Stimulated activated naive CD8-positive, alpha-beta T cell treated with anti-CD3 and anti-CD28 coated beads, Interleukin-15, Interleukin-2, amounts not matched to agents 100 U/mL and 50 U/mL, for 24 hours (primary cell): ENCODE data around the gene REELD1.
A peak's percentile ranks its signal among the peaks of the same experiment; 100 is the strongest.

Experiments
- ATAC-seq: fragments of 150-1000 bp; cut with Tn5 transposase; one replicate; pipeline ENCODE4 v1.10.0; 2021
- DNase-seq: peaks from one replicate; pipeline ENCODE4 v3.0.0; 2021

Gene REELD1

DNA sequence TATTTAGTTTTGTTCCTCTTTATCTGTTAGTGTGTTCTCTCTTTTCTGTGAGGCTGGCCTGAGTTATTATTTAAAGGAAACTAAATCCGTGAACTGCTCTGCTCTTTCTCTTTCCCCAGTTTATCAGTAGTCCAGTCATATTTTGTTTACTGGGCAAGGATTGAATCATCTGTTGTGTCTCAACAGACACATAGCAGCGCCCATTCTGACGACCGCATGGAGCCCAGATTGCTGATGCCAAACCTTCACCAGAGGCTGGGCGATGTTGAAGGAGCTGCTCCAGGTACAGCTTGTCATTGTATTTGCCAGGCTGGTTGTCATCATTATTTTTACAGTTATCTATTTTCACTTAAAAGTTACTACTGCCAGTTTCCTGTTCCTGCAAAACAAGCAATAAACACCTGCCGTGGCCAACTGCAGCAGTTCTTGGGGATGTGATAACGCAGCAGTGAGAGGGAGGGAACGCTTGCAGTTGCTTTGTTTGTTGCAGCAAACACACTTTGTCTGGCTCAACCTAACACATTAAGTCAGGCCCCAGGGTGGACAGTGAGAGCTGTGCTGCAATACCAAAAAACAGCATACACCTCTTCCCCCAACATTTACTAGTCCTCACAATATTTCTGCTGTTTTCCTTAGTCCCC is 10.1 kb downstream of the REELD1 start:
- DNase-seq (no peak), ATAC-seq (no peak)

DNA sequence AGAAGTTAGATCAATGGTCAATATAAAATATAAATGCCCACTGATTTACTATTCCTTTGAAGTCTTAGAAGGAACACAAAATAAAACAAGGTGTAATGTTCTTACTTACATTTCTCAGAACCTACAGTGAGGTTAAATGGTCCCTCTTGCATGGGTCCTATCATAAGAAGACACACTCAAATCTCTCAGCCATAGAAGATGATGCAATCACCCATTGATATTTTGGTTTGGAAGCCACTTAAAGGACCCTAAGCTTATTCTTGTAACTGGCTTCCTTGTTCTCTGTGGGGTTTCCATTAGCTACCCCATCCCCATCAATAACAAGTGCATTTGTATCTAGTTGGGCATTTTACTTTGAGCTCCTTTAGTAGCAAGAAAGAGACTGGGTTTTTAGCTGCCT is 15.1 kb downstream of the REELD1 start:
- no peak for ATAC-seq
- no peak for DNase-seq

DNA sequence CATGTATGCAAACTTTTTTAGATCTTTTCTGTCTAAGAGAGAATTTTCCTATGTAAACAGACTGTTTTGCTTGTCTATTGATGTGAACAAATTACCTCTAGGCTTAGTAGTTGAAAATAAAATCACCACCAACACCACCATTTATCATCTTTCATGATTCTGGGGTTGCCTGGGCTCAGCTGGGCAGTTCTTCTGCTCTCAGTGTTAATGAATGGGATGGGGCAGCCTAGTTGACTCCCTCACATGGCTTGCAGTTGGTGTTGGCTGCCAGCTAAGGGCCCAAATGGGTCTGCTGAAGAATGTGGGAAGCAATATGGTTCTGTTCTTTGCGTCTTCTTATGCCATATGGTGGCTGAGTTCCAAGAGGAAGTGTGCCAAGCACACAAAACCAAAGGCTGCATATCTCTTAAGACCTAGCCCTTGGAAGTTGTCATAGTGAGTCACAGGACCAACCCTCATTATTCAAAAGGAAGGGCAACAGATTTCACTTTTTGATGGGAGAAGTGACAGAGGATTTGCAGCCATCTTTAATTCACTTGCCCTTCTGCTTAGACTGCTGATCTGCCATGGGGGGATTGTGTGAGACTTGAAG is 17.9 kb downstream of the REELD1 start:
- DNase-seq, result no peak
- ATAC-seq, result no peak

GRCh38 chr4:146235654-146236177 is 21.4 kb downstream of the REELD1 start:
- DNase-seq (no peak), ATAC-seq (no peak)

DNA sequence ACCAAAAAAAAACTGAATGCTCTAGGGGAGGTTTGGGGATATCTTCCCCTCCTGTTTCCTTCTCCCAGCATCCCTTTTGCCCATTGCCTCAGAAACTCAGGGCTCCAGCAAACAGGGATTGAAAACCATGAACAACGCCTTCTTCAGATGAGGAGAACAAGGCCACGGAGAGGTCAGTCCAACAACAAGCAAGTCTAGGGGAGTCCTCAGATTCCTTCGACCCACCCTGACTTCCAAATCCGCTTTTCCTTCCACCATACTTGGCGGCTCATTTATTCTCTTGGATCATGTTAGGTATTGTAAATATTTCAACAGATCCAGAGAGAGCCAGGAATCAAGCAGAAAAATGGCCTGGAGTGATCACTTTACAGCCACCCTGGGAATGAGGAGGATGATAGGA is 21.9 kb downstream of the REELD1 start:
- no peak for ATAC-seq
- DNase-seq, result no peak

GRCh38 chr4:146237092-146237491 is 22.8 kb downstream of the REELD1 start:
- DNase-seq (no peak), ATAC-seq (no peak)

DNA sequence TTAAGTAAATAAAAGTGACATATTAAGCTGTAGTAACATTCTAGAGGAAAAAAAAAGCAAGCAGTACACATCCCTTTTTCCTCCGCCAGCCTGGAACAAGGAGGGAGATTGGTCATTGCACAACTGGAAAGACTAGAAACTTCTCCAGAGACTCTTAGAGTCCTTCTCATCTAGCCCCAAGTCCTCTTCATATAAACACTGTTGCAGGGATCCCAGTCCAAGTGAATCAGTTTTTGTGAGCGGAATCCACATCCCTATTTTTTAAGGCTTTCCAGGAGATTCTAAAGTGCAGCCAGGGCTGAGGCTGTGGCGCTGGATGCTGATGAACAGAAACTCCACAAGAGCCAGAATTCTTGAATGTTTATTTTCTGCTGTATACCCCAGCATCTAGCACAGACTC is 23.8 kb downstream of the REELD1 start:
- DNase-seq (no peak), ATAC-seq (no peak)

- peak; percentile 84 for DNase-seq
- peak; percentile 75 for ATAC-seq
Measured at GRCh38 chr4:146243141-146243882, 29.0 kb downstream of the REELD1 start.

GRCh38 chr4:146243883-146244277 is 29.5 kb downstream of the REELD1 start:
- DNase-seq (no peak), ATAC-seq (no peak)

DNA sequence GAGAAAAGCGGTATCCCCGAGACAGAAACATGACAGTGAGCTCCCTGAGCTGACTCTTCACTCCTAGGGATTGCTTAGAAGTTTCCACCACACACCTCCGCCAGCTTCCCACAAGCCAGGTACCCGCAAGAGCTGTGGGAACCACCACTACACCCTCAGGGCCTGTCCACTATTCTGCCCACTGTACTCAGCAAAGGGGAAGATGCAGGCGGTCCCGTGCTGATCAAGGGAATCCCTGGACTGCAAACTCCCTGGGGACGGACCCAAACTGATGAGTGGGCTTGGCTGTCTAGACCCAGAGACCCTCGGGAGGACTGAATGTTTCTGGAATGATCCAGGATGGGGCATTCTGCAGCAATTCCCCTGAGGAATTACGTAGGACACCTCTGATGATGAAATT is 30.2 kb downstream of the REELD1 start:
- ATAC-seq (no peak), DNase-seq (no peak)

GRCh38 chr4:146245246-146245645 is 30.9 kb downstream of the REELD1 start:
- ATAC-seq (no peak), DNase-seq (no peak)

- ATAC-seq, result peak; percentile 37
- DNase-seq, result no peak
Measured at GRCh38 chr4:146245850-146246249, 31.5 kb downstream of the REELD1 start.

GRCh38 chr4:146246381-146246780 is 32.0 kb downstream of the REELD1 start:
- no peak for DNase-seq
- no peak for ATAC-seq

DNA sequence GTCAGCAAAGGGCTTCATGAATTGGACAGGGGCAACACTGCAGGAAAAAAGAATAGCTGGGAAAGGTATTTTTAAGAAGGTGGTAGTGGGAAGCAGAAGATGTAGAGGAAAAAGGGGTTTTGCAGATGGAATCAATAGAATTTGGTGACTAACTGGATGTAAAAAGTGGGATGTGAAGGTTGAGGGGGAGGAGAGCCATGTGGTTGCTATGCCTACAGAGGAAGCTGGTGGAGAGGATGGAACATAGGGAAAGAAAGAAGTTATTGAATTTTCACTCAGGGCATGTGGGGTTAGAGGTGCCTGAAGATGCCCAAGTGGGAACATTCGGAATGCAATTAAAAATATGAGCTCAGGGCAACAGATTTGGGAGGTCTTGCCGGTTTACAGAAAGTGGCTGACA is 33.0 kb downstream of the REELD1 start:
- ATAC-seq (no peak), DNase-seq (no peak)

- DNase-seq, result no peak
- no peak for ATAC-seq
Measured at GRCh38 chr4:146252969-146253611, 38.8 kb downstream of the REELD1 start.

- DNase-seq (no peak), ATAC-seq (no peak)
Measured at GRCh38 chr4:146255463-146255862, 41.1 kb downstream of the REELD1 start.

DNA sequence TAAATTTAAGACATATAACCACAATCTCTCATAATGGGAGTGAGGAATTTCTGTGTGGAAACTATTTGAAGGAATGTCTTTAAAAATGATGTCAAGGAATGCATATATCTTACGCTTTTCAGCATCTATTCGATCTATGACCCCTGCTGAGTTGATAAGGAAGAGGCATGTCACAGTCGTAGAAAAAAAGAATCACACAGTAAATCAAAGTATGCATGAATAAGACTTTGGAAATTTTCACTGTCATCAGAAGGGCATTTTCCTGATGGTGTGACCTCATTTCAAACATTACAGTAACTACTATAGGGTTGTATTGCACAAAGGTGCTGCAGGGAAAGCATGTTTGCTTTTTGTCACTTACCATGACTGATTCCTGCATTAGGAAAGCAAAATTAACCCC is 41.5 kb downstream of the REELD1 start:
- ATAC-seq, result no peak
- DNase-seq, result no peak

DNA sequence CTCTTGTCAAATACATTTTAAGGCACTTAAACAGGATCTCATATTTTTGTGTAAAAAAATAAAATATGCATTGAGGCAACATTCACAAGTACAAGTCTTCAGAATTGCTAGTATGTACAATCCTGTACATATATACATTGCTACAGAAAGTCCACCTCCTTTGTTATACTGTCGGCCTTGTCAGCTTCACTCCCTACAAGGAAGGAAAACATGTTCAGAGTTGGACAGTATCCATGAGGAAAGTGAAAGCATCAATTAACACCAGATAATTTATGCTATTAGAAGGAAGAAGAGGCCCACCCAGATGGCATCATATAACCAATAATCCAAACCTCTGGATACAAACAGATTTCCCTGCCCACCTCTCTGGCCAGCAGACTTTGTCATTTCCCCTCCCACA is 42.0 kb downstream of the REELD1 start:
- DNase-seq, result no peak
- ATAC-seq, result no peak

DNA sequence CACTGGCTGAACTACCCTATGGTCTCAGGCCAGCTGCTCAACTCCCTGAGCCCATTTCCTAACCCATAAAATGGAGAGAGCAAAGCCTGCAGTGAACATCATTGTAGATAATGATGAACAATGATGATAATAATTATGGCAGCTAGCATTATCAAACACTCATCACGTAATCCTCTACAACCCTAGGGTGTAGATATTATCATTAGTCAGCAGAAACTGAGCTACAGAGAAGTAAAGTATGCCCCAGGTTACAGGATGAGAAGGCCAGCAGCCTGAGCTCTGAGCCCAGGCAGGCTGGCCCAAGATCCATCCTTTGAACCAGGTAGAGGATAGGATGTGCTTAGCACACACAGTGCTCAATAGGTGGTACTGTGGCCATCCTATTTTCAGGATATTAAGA is 43.2 kb downstream of the REELD1 start:
- ATAC-seq (no peak), DNase-seq (no peak)

- ATAC-seq (no peak), DNase-seq (no peak)
Measured at GRCh38 chr4:146260521-146260920, 46.2 kb downstream of the REELD1 start.

DNA sequence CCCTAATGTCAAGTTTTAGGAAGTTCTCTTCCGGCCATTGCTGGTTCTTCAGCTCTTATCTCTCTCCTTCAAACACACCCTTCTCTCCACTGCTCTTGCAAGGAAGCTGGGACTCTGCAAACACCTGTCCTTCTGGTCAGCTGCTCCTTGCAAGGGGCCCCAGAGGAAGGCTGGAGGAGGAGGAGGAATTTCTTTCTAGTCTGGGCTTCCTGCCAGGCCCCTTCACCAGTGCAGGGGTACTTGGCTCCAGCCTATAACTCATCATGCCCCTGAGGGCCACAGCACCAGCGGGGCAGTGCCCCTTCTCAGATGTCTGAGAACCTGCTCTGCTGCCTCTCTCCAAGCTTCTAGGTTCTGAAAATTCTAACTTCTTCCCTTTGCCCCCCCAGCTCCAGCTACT is 46.7 kb downstream of the REELD1 start:
- ATAC-seq, result no peak
- no peak for DNase-seq

- ATAC-seq, result no peak
- no peak for DNase-seq
Measured at GRCh38 chr4:146263793-146264192, 49.5 kb downstream of the REELD1 start.

DNA sequence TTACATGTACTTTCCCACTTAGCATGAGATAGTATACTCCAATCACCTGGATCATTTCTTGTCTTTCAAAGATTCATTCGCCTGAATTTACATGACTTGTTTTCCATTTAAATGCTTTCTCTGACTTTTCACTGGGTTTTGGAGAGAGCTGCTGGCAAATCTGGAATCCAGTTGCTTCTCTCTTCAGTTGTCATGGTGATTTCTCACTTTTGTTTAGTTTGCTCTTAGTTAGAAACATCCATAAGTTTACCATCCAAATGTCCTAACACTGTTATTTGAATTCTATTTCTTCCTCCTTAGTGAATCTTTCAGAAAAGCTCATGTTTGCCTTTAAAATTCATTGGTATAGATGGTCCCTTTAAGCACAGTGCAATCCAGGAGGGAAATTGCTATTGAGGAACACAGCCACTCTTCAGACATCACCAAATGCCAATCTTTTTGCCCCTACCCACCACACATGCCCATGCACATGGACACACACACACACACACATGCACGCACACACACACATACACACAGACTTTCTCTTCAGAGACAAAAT is 51.7 kb downstream of the REELD1 start:
- no peak for ATAC-seq
- DNase-seq, result no peak
